Mesendoderm (in vitro differentiated cells): ENCODE measurements around the gene TIFAB.

Experiments
- DNase-seq: peaks from one replicate; pipeline ENCODE4 v3.0.0; 2013
- H2AK5ac ChIP-seq: 2 replicates; pipeline ENCODE4 v1.6.1; 2013; ENCODE audit warnings: low read length, inconsistent platforms
- H2BK120ac ChIP-seq: 2 replicates; pipeline ENCODE4 v1.6.1; 2013; ENCODE audit warnings: low read depth, mild to moderate bottlenecking, low read length, moderate library complexity, mixed read lengths
- H2BK15ac ChIP-seq: replicated peaks from 2 replicates; pipeline ENCODE4 v1.6.1; 2013; ENCODE audit warnings: low read depth, mild to moderate bottlenecking, moderate library complexity
- H2BK5ac ChIP-seq: 2 replicates; pipeline ENCODE4 v1.6.1; 2013; ENCODE audit warnings: low read length, inconsistent platforms
- H3K18ac ChIP-seq: 2 replicates; pipeline ENCODE4 v1.6.1; 2013; ENCODE audit warnings: mild to moderate bottlenecking, low read length, mixed read lengths
- H3K23ac ChIP-seq: one replicate; pipeline ENCODE4 v1.6.1; 2013; ENCODE audit warnings: low read length
- H3K27ac ChIP-seq: 2 replicates; pipeline ENCODE4 v1.5.1; 2013; ENCODE audit warnings: low read depth, mild to moderate bottlenecking, inconsistent platforms, low read length, moderate library complexity
- H3K27me3 ChIP-seq: 2 replicates; pipeline ENCODE4 v1.6.1; 2013; ENCODE audit warnings: low read length, control low read depth, mild to moderate bottlenecking, inconsistent platforms; ENCODE audit not compliant: insufficient read depth, poor library complexity
- H3K36me3 ChIP-seq: 2 replicates; pipeline ENCODE4 v1.6.1; 2013; ENCODE audit warnings: low read length, inconsistent platforms; ENCODE audit not compliant: control insufficient read depth, insufficient read depth
- H3K4ac ChIP-seq: one replicate; pipeline ENCODE4 v1.6.1; 2013; ENCODE audit warnings: low read depth, mild to moderate bottlenecking, low read length, moderate library complexity
- H3K4me1 ChIP-seq: 2 replicates; pipeline ENCODE4 v1.6.1; 2013; ENCODE audit warnings: low read depth, low read length, inconsistent platforms; ENCODE audit not compliant: control insufficient read depth
- H3K4me2 ChIP-seq: 2 replicates; pipeline ENCODE4 v1.6.1; 2013; ENCODE audit warnings: low read length
- H3K4me3 ChIP-seq: 2 replicates; pipeline ENCODE4 v1.5.1; 2013; ENCODE audit warnings: mild to moderate bottlenecking, low read length
- H3K56ac ChIP-seq: one replicate; pipeline ENCODE4 v1.6.1; 2013; ENCODE audit warnings: low read length
- H3K79me1 ChIP-seq: 2 replicates; pipeline ENCODE4 v1.6.1; 2013; ENCODE audit warnings: low read length, inconsistent platforms
- H3K79me2 ChIP-seq: 2 replicates; pipeline ENCODE4 v1.6.1; 2013; ENCODE audit warnings: mild to moderate bottlenecking, low read length; ENCODE audit not compliant: control insufficient read depth, insufficient read depth
- H3K9ac ChIP-seq: 2 replicates; pipeline ENCODE4 v1.6.1; 2013; ENCODE audit warnings: low read length, inconsistent platforms
- H4K5ac ChIP-seq: one replicate; pipeline ENCODE4 v1.6.1; 2013; ENCODE audit warnings: low read length
- H4K8ac ChIP-seq: one replicate; pipeline ENCODE4 v1.6.1; 2013; ENCODE audit warnings: low read depth, mild to moderate bottlenecking, control low read depth, low read length, moderate library complexity
- WGBS: extraction: QIAGEN DNeasy Blood & Tissue Kit; methylation state at CpG from one replicate; pipeline ENCODE4 v1.1.7; 2013; ENCODE audit warnings: low lambda C conversion rate, missing lambda C conversion rate; ENCODE audit not compliant: insufficient coverage; ENCODE audit errors: extremely low coverage; 5-methylcytosine and 5-hydroxymethylcytosine counted together

Gene TIFAB

DNA sequence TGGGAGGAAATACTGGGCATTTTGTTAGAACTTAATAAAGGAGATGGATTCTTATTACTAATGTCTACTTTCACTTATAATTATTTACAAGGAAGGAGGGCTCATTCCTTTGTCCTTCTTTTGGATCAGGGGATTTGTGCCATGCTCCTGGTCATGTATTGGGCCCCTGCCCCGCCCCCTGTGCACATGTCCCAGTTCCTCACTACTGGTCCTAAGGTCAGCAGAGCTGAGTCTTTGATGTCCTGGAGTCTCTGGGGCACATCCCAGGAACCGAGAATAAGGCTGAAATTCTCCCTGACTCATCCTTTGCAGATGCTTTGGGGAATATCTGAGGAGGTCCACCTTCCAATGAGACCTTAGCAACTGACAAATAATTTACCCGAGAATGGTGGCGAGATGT, 19.6 kb upstream of the TIFAB start:
- no peak for DNase-seq
- no peak overlapping the region for H2BK5ac ChIP-seq
- no peak overlapping the region for H3K4ac ChIP-seq
- H3K9ac ChIP-seq, result no peak overlapping the region
- no peak overlapping the region for H2BK120ac ChIP-seq
- H3K79me2 ChIP-seq, result no peaks in the 10 kb centered on the region
- peaks cover 5% of the 10 kb centered on the region for H3K4me1 ChIP-seq
- H4K8ac ChIP-seq, result no peak overlapping the region
- H3K27me3 ChIP-seq, result peaks cover 29% of the 10 kb centered on the region
- no peak overlapping the region for H4K5ac ChIP-seq
- H2BK15ac ChIP-seq, result no peak overlapping the region
- no peak overlapping the region for H2AK5ac ChIP-seq
- no CpG with 5 or more reads among the region's 4 CpGs for WGBS
- no peak overlapping the region for H3K4me3 ChIP-seq
- no peak overlapping the region for H3K23ac ChIP-seq
- no peak overlapping the region for H3K18ac ChIP-seq
- H3K36me3 ChIP-seq, result no peaks in the 10 kb centered on the region
- H3K4me2 ChIP-seq, result no peak overlapping the region
- no peak overlapping the region for H3K27ac ChIP-seq
- H3K56ac ChIP-seq, result no peak overlapping the region
- H3K79me1 ChIP-seq, result no peaks in the 10 kb centered on the region

DNA sequence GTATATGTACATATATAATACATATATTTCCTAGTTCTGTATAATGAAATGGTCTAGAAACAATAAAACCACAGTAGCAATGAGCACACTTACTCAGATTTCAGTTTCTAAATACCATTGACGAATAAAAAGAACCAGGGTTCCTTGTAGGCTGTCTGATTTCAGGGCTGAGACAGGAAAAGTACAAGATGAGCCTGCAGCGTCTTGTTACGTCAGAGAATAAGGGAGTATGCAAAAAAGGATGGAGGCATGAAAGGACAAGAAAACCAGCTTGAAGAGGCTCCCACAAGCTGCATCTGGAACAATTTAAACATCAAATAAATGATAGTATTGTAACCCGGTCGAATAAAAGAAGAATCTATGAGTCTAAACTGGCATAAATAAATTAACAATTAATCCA, 17.8 kb upstream of the TIFAB start:
- WGBS, result no CpG with 5 or more reads among the region's 5 CpGs

DNA sequence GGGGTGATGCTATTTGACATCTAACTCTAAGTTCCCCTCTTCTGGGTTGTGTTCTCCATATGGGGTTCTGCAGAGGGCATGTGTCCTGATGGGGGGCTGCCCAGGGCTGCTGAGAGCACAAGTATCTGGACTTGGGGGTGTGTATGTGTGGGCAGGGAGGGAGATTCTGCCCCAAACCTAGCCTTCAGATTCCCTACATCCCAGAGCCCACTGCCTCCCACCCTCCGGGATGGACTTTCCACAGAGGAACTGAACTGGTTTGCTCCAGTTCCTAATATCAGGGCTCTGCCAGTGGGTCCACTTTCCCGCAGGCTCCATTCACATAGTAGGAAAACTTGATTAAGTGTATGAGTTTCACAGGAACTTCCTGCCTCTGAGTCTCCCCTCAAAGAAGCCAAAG, 16.4 kb upstream of the TIFAB start:
- Histone ChIP-seq H3K4me2 (no peak overlapping the region), H3K79me2 (no peaks in the 10 kb centered on the region), H3K36me3 (no peaks in the 10 kb centered on the region), H3K79me1 (no peaks in the 10 kb centered on the region), H3K27me3 (peaks cover 42% of the 10 kb centered on the region), H2BK15ac (no peak overlapping the region), H3K4me3 (no peak overlapping the region), H4K8ac (no peak overlapping the region), H2BK120ac (no peak overlapping the region), H3K4me1 (peaks cover 7% of the 10 kb centered on the region), H3K23ac (no peak overlapping the region), H3K27ac (no peak overlapping the region), H3K4ac (no peak overlapping the region), H2AK5ac (no peak overlapping the region), H3K18ac (no peak overlapping the region), H2BK5ac (no peak overlapping the region), H4K5ac (no peak overlapping the region), H3K9ac (no peak overlapping the region), H3K56ac (no peak overlapping the region)
- WGBS, result no CpG with 5 or more reads among the region's 2 CpGs
- DNase-seq, result no peak

More for the DNA sequence above, 17.8 kb upstream of the TIFAB start:
- H3K4me2 ChIP-seq, result no peak overlapping the region
- H4K5ac ChIP-seq, result no peak overlapping the region
- no peak overlapping the region for H2AK5ac ChIP-seq
- H3K79me2 ChIP-seq, result no peaks in the 10 kb centered on the region
- H4K8ac ChIP-seq, result no peak overlapping the region
- H3K9ac ChIP-seq, result no peak overlapping the region
- no peak overlapping the region for H3K27ac ChIP-seq
- peaks cover 7% of the 10 kb centered on the region for H3K4me1 ChIP-seq
- H2BK15ac ChIP-seq, result no peak overlapping the region
- no peaks in the 10 kb centered on the region for H3K79me1 ChIP-seq
- no peak overlapping the region for H3K4me3 ChIP-seq
- no peak overlapping the region for H2BK5ac ChIP-seq
- H3K23ac ChIP-seq, result no peak overlapping the region
- no peak overlapping the region for H3K4ac ChIP-seq
- DNase-seq, result no peak
- H3K56ac ChIP-seq, result no peak overlapping the region
- no peaks in the 10 kb centered on the region for H3K36me3 ChIP-seq
- no peak overlapping the region for H2BK120ac ChIP-seq
- no peak overlapping the region for H3K18ac ChIP-seq
- peaks cover 37% of the 10 kb centered on the region for H3K27me3 ChIP-seq

DNA sequence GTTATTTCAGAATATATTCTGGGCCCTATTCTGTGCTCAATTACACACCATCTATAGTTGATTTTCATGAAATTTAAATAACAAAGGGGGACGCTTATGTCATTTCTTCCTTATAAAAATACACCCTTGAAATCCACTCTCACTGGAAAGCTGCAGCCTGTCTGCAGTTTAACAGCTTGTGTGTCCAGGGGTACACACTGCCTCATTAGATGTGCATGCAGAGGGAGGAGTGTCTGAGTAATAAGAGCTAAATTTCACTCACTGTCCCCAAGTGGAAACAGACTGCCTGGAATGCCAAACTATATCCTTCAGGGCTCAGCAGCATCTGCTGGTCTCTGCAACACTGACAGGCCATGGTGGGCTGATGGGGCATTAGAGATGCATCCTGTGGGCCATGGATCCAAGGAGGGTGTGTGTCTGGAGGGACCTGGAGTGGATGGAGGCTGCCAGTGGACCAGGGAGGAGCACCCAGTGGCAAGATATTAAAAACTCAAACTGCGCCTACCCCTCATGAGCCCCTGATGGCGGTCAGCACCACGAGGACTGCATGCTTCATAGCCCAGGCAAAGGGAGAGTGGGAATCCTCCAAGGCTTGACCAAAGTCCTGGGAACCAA, 15.8 kb upstream of the TIFAB start:
- Histone ChIP-seq H2AK5ac (no peak overlapping the region), H3K4ac (no peak overlapping the region), H2BK5ac (no peak overlapping the region), H3K79me1 (no peaks in the 10 kb centered on the region), H3K23ac (no peak overlapping the region), H3K27me3 (peaks cover 42% of the 10 kb centered on the region), H4K5ac (no peak overlapping the region), H3K18ac (no peak overlapping the region), H3K9ac (no peak overlapping the region), H3K4me1 (peaks cover 7% of the 10 kb centered on the region), H3K4me2 (no peak overlapping the region), H3K4me3 (no peak overlapping the region), H3K27ac (no peak overlapping the region), H3K36me3 (no peaks in the 10 kb centered on the region), H2BK15ac (no peak overlapping the region), H2BK120ac (no peak overlapping the region), H3K79me2 (no peaks in the 10 kb centered on the region), H3K56ac (no peak overlapping the region), H4K8ac (no peak overlapping the region)
- no CpG with 5 or more reads among the region's 4 CpGs for WGBS
- DNase-seq, result no peak

DNA sequence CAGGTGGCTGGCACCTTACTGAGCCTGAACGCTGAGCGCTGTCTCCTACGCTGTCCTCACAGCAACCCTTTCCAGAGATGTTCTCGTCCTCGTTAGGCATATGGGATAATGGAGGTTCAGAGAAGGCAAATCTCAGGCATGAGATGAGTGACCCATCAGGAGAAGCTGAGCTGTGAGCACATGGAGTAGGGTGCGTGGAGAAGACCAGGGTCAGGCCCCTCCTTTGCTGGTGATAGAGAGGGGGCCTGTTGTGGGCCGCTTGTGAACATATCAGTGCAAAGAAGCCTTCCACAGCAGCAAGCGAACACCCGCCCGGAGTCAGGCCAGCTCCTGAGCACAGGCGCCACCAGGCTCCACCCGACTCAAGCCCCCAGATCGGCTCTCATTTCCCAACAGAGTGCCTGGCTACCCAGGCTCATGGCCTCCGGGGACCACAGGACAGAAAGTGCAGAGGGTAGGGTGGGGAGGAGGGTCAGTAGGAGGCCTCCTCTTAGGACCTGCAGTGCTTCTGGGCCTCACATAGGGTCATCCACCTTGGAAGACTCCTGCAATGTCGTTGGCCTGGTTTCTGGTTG, 15.0 kb upstream of the TIFAB start:
- no peak overlapping the region for H2BK15ac ChIP-seq
- H3K27me3 ChIP-seq, result peaks cover 42% of the 10 kb centered on the region

More for the DNA sequence above, 15.0 kb upstream of the TIFAB start:
- peaks cover 7% of the 10 kb centered on the region for H3K4me1 ChIP-seq
- no peak overlapping the region for H3K9ac ChIP-seq
- no peak overlapping the region for H3K4me3 ChIP-seq
- H3K79me1 ChIP-seq, result no peaks in the 10 kb centered on the region
- no peaks in the 10 kb centered on the region for H3K79me2 ChIP-seq
- no peaks in the 10 kb centered on the region for H3K36me3 ChIP-seq
- no peak for DNase-seq
- no peak overlapping the region for H2BK5ac ChIP-seq
- no peak overlapping the region for H3K18ac ChIP-seq
- no peak overlapping the region for H2BK120ac ChIP-seq
- no CpG with 5 or more reads among the region's 15 CpGs for WGBS
- H3K27ac ChIP-seq, result no peak overlapping the region
- no peak overlapping the region for H3K4ac ChIP-seq
- H3K4me2 ChIP-seq, result no peak overlapping the region
- no peak overlapping the region for H3K56ac ChIP-seq
- H3K23ac ChIP-seq, result no peak overlapping the region
- no peak overlapping the region for H2AK5ac ChIP-seq
- no peak overlapping the region for H4K8ac ChIP-seq
- no peak overlapping the region for H4K5ac ChIP-seq
